ENCODE measurements around the gene ULK1. TPM values are rescaled to one million over a fixed set of nuclear protein-coding genes. Genes with fewer than 3 reads are reported as not detected.

Gene ULK1
- total RNA-seq, 1 donor = 14.1 TPM

DNA sequence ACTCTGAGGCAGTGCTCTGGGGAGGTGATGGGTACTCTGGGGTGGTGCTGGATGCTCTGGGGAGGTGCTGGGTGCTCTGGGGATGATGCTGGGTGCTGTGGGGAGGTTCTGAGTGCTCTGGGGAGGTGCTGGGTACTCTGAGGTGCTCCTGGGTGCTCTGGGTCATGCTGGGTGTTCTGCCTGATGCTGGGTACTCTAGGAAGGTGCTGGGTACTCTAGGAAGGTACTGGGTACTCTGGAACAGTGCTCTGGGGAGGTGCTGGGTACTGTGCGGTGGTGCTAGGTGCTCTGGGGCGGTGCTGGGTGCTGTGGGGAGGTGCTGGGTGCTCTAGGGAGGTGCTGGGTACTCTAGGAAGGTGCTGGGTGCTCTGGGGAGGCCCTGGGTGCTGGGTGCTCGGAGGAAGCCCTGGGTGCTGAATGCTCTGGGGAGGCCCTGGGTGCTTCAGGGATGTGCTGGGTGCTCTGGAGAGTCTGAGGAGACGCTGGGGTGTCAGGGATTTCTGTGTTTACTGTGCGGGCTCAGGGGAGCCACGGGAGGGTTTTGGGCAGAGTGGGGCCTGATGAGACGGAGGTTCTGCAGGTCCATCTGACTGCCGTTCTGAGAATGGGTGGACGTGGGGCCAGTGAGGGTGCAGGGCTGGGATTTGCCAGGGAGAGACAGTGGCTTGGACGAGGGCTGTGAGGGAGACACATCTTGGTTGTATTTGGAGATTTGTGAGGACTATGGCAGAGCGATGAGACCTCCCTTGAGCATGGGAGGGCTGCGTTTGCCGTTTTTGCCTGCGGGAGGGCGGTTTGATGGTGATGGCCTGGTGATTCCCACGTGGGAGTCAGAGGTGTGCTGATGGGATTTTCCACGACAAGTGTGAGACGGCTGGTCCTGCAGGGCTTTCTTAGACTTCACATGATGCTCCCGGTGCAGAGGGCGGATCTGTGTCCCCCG is 36.2 kb upstream of the ULK1 start:
- H2AFZ ChIP-seq (ENCODE audit: low read length) = no peak overlapping the region
- DNase-seq (ENCODE audit: insufficient read length, low spot score, missing footprints) = peak; percentile 62

DNA sequence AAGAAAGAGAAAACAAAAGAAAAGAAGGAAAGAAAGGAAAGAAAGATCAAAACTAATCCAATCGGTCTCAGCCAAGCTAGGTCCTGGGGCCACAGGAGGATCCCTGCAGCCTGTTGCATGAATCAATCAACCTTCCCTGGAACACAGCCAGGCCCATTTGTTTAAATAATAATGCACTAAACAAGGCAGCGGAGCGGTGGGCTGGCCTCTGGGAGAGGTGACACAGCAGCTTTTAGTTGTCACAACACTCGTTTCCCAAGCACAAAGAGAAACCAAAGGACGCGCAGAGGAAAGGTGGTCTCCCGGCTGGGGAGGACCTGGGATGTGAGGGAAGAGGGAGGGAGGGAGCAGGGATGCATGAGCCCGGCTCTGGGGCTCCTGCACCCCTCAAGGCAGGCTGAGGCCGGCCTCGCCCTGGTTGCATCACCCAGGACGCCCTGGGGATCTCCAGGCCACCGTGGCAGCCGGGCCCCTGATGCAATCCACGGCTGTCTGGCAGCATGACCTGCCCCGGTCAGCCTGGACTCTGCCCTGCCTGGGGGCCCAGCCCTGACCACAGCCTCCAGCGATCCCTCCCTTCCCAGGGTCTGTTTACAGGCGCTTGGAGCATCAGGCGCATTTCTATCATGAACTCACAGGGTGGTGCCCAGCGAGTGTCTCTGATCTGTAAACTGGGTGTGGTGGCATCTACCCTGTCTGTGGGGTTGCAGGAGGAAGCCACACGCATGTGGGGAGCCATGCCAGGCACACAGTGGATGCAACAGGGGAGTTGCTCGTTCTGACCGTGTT is 33.8 kb upstream of the ULK1 start:
- Histone ChIP-seq H3K9me3 (ENCODE audit: low read depth, low read length) (no peaks in the 10 kb centered on the region), H4K20me1 (ENCODE audit: insufficient read depth, low read length) (no peaks in the 10 kb centered on the region), H3K4me2 (ENCODE audit: insufficient read depth, low read length) (peak overlapping the region; percentile 84), H3K27ac (ENCODE audit: low read depth, low read length) (peak overlapping the region; percentile 27), H3K4me1 (ENCODE audit: insufficient read depth, low read length) (peaks cover 19% of the 10 kb centered on the region), H2AFZ (ENCODE audit: low read length) (peak overlapping the region; percentile 75), H3K36me3 (ENCODE audit: insufficient read depth, low read length) (no peaks in the 10 kb centered on the region), H3K27me3 (ENCODE audit: insufficient read depth, low read length) (peaks cover 8% of the 10 kb centered on the region), H3K4me3 (ENCODE audit: insufficient read depth, low read length) (peak overlapping the region; percentile 54), H3K79me2 (ENCODE audit: insufficient read depth, low read length) (no peaks in the 10 kb centered on the region)
- DNase-seq (ENCODE audit: insufficient read length, low spot score, missing footprints) = peak; percentile 93
- TF ChIP-seq, protein P1, sequence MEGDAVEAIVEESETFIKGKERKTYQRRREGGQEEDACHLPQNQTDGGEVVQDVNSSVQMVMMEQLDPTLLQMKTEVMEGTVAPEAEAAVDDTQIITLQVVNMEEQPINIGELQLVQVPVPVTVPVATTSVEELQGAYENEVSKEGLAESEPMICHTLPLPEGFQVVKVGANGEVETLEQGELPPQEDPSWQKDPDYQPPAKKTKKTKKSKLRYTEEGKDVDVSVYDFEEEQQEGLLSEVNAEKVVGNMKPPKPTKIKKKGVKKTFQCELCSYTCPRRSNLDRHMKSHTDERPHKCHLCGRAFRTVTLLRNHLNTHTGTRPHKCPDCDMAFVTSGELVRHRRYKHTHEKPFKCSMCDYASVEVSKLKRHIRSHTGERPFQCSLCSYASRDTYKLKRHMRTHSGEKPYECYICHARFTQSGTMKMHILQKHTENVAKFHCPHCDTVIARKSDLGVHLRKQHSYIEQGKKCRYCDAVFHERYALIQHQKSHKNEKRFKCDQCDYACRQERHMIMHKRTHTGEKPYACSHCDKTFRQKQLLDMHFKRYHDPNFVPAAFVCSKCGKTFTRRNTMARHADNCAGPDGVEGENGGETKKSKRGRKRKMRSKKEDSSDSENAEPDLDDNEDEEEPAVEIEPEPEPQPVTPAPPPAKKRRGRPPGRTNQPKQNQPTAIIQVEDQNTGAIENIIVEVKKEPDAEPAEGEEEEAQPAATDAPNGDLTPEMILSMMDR (IDR thresholded peaks at IDR 0.05; ENCODE audit: extremely low read depth, low read depth, low read length) = no peak

More for the DNA sequence above, 36.2 kb upstream of the ULK1 start:
- Histone ChIP-seq H3K9me3 (ENCODE audit: low read depth, low read length) (no peaks in the 10 kb centered on the region), H4K20me1 (ENCODE audit: insufficient read depth, low read length) (no peaks in the 10 kb centered on the region), H3K4me1 (ENCODE audit: insufficient read depth, low read length) (peaks cover 13% of the 10 kb centered on the region), H3K4me3 (ENCODE audit: insufficient read depth, low read length) (no peak overlapping the region), H3K36me3 (ENCODE audit: insufficient read depth, low read length) (no peaks in the 10 kb centered on the region), H3K4me2 (ENCODE audit: insufficient read depth, low read length) (no peak overlapping the region), H3K27me3 (ENCODE audit: insufficient read depth, low read length) (peaks cover 8% of the 10 kb centered on the region), H3K79me2 (ENCODE audit: insufficient read depth, low read length) (no peaks in the 10 kb centered on the region), H3K27ac (ENCODE audit: low read depth, low read length) (no peak overlapping the region)
- TF ChIP-seq, protein P1 (IDR thresholded peaks at IDR 0.05; ENCODE audit: extremely low read depth, low read depth, low read length) = no peak

DNA sequence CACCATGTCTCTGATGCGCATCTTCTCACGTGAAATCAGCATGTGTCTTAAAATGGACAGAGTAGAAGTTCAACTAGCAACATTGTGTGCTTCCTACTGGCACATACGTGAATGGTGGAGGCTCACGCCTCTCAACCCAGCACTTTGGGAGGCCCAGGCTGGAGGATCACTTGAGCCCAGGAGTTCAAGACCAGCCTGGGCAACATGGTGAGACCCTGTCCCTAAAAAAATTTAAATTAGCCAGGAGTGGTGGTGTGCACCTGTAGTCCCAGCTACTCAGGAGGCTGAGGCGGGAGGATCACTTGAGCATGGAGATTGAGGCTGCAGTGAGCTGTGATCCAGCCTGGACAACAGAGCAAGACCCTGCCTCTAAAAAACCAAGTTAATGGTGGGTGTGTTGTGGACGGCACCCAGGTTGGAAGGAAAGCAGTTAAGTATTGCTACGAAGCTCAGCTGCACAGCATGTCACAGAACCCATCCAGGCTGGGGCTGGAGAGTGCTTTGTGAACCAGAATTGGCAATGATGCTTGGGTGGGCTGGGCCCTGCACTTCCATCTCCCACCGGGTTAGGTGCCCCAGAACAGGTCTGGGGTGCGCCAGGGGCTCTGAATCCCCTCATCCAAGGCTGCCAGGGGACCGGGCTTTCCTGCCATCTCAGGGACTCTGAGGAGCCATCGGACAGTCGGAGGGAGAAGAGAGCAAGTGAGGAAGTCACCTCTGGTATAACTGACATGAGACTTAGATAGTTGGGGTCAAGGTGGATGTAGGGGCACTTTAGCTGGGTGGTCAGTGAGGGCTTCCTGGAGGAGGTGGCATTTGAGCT is 33.0 kb upstream of the ULK1 start:
- Histone ChIP-seq H3K27ac (ENCODE audit: low read depth, low read length) (no peak overlapping the region), H3K4me1 (ENCODE audit: insufficient read depth, low read length) (peaks cover 19% of the 10 kb centered on the region), H4K20me1 (ENCODE audit: insufficient read depth, low read length) (no peaks in the 10 kb centered on the region), H3K4me2 (ENCODE audit: insufficient read depth, low read length) (peak overlapping the region; percentile 84), H2AFZ (ENCODE audit: low read length) (peak overlapping the region; percentile 75), H3K4me3 (ENCODE audit: insufficient read depth, low read length) (no peak overlapping the region), H3K27me3 (ENCODE audit: insufficient read depth, low read length) (peaks cover under 1% of the 10 kb centered on the region), H3K9me3 (ENCODE audit: low read depth, low read length) (no peaks in the 10 kb centered on the region), H3K79me2 (ENCODE audit: insufficient read depth, low read length) (no peaks in the 10 kb centered on the region), H3K36me3 (ENCODE audit: insufficient read depth, low read length) (no peaks in the 10 kb centered on the region)
- peak; percentile 60 for DNase-seq (ENCODE audit: insufficient read length, low spot score, missing footprints)
- TF ChIP-seq, protein P1 (IDR thresholded peaks at IDR 0.05; ENCODE audit: extremely low read depth, low read depth, low read length) = no peak
